Measurements from ENCODE around the gene CACNA1A. TPM values are rescaled to one million over a fixed set of nuclear protein-coding genes. Genes with fewer than 3 reads are reported as not detected.

The CACNA1A gene
- total and polyA plus RNA-seq, 2 of the 13 experiments (the other 11 are each of a cell fraction or from before 2014, with no cell fraction given) = not detected

GRCh38 chr19:13207237-13207845 is 298.9 kb downstream of the CACNA1A start:
- DNase-seq (ENCODE audit: low spot score) = no peak
- Histone ChIP-seq H3K4me2 (ENCODE audit: low read depth, low read length) (no peak overlapping the region), H3K4me1 (ENCODE audit: insufficient read depth, low read length) (peaks cover 6% of the 10 kb centered on the region; the same call in 1 of the 2 replicates), H3K9ac (ENCODE audit: insufficient read depth, low read depth, low read length) (no peak overlapping the region), H3K36me3 (replicated peaks in 1 of 2; ENCODE audit: control insufficient read depth in 1 of 2, insufficient read depth in 2 of 2, low read length in 2 of 2) (no peaks in the 10 kb centered on the region), H3K4me3 (replicated peaks in 1 of 3; ENCODE audit: insufficient read depth in 1 of 3, low read depth in 2 of 3, low read length in 3 of 3) (no peak overlapping the region), H2AFZ (ENCODE audit: low read length) (no peak overlapping the region), H3K9me3 (ENCODE audit: low read length) (no peaks in the 10 kb centered on the region), H3K27me3 (ENCODE audit: control insufficient read depth in 1 of 2, insufficient read depth in 2 of 2, low read length in 2 of 2) (no peaks in the 10 kb centered on the region; a peak in 3 of 5 replicates), H4K20me1 (ENCODE audit: insufficient read depth, low read length) (no peaks in the 10 kb centered on the region), H3K27ac (ENCODE audit: extremely low read length, insufficient read depth, low read length) (no peak overlapping the region), H3K79me2 (ENCODE audit: insufficient read depth, low read length) (no peaks in the 10 kb centered on the region)
- in situ Hi-C loops (cut with HindIII; ENCODE audit: extremely low pct_ligation_motif_present, low pct_unique_long_range_greater_than_20kb) (no loop called here), intact Hi-C loops (cut with micrococcal nuclease; ENCODE audit: unreplicated experiment) (no loop called here)
- BruUV-seq (replicated peaks) = no TSS peak
- ATAC-seq = no peak
- ChIA-PET CTCF (ENCODE audit: low intra/inter-chr PET ratio, low total read pairs) (no interaction called here), POLR2A (no interaction called here)
- 90% methylated on average over 24 of the region's 79 CpGs for WGBS (ENCODE audit: low lambda C conversion rate)
- no peak for FAIRE-seq
- no peak for TF ChIP-seq JUNB (CRISPR knock-in tag; IDR thresholded peaks at IDR 0.05; ENCODE audit: borderline replicate concordance)
- no peak for TF ChIP-seq TCF7 (IDR thresholded peaks at IDR 0.05; ENCODE audit: low read depth)
- TF ChIP-seq ZNF24 (IDR thresholded peaks at IDR 0.05) = no peak
- TF ChIP-seq, protein P1, sequence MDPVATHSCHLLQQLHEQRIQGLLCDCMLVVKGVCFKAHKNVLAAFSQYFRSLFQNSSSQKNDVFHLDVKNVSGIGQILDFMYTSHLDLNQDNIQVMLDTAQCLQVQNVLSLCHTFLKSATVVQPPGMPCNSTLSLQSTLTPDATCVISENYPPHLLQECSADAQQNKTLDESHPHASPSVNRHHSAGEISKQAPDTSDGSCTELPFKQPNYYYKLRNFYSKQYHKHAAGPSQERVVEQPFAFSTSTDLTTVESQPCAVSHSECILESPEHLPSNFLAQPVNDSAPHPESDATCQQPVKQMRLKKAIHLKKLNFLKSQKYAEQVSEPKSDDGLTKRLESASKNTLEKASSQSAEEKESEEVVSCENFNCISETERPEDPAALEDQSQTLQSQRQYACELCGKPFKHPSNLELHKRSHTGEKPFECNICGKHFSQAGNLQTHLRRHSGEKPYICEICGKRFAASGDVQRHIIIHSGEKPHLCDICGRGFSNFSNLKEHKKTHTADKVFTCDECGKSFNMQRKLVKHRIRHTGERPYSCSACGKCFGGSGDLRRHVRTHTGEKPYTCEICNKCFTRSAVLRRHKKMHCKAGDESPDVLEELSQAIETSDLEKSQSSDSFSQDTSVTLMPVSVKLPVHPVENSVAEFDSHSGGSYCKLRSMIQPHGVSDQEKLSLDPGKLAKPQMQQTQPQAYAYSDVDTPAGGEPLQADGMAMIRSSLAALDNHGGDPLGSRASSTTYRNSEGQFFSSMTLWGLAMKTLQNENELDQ (CRISPR knock-in tag; IDR thresholded peaks at IDR 0.05; ENCODE audit: borderline replicate concordance) = no peak
- no peak for TF ChIP-seq AKAP8 (CRISPR knock-in tag; IDR thresholded peaks at IDR 0.05)
- no peak for TF ChIP-seq USF2 (IDR thresholded peaks at IDR 0.05; ENCODE audit: low read depth, low read length)
- no peak for TF ChIP-seq USF2 (CRISPR knock-in tag; IDR thresholded peaks at IDR 0.05; ENCODE audit: borderline replicate concordance)
- TF ChIP-seq PHF8 (CRISPR knock-in tag; IDR thresholded peaks at IDR 0.05) = no peak
- TF ChIP-seq ZNF770 (CRISPR knock-in tag; IDR thresholded peaks at IDR 0.05) = no peak
- no peak for TF ChIP-seq ZNF367 (CRISPR knock-in tag; IDR thresholded peaks at IDR 0.05; ENCODE audit: borderline replicate concordance)
- TF ChIP-seq, protein P2, sequence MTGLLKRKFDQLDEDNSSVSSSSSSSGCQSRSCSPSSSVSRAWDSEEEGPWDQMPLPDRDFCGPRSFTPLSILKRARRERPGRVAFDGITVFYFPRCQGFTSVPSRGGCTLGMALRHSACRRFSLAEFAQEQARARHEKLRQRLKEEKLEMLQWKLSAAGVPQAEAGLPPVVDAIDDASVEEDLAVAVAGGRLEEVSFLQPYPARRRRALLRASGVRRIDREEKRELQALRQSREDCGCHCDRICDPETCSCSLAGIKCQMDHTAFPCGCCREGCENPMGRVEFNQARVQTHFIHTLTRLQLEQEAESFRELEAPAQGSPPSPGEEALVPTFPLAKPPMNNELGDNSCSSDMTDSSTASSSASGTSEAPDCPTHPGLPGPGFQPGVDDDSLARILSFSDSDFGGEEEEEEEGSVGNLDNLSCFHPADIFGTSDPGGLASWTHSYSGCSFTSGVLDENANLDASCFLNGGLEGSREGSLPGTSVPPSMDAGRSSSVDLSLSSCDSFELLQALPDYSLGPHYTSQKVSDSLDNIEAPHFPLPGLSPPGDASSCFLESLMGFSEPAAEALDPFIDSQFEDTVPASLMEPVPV (CRISPR knock-in tag; IDR thresholded peaks at IDR 0.05) = no peak
- no peak for TF ChIP-seq HDAC1 (CRISPR knock-in tag; IDR thresholded peaks at IDR 0.05)

Data from HepG2 (cell line).